ENCODE results near the gene THSD8. TPM values are rescaled to one million over a fixed set of nuclear protein-coding genes. Genes with fewer than 3 reads are reported as not detected.

The THSD8 gene
- total RNA-seq, 4 donors from 2014 or later = 0.67 TPM; not detected in 3

DNA sequence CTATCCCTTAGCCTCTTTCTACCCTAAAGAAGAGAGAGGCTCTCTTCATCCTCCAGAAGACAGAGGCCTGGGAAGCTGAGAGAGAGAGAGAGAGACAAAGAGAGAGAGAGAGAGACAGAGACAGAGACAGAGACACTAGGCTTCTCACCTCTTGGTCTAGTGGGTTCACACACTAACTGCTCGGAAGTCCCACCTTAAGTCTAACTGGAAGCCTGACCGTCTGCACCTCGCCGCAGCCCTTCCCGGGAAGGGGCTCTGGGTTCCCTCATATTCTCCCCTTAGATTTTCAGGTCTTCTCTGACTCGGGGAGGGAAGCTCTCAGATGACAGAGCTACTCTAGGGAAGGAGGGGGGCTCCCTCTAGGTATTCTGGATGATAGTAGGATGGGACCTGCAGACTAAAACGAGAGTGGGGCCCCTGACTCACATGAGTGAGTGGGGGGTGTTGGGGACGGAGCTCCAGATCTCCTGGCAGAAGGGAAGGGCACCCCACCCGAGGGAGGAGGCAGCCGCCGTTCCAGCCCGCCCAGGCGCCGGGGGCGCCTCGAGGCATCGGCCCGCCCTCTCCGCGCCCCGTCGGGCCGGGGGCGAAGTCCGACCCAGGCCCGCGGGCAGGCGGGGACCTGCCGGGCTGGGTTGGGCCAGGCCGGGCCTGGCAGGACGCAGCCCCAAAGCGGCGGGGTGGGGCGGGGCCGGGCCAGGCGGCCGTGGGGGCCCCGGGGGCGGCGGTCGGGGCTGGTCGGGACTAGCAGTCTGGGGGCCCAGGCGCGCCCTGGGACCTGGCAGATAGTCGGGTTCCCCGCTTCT is 12.6 kb upstream of the THSD8 start:
- H3K4me1 ChIP-seq = peaks cover 47 to 55% of the 10 kb centered on the region in 2 donors
- WGBS, 2 donors = 7 to 8% methylated on average over 6 to 7 of the region's 46 CpGs
- DNase-seq = no peak
- peak overlapping the region in 2 of 3 donors; percentile 20 to 90 for H3K4me3 ChIP-seq (replicated peaks in 1 of 3)
- intact Hi-C loops (cut with DNase I) = no loop called here
- H3K27ac ChIP-seq = peak overlapping the region; percentile 96 to 99 (median 96)
- H3K27me3 ChIP-seq = no peaks in the 10 kb centered on the region
- peak in 1 of 2 donors; percentile 37 for TF ChIP-seq POLR2A (IDR thresholded peaks at IDR 0.05)
- TF ChIP-seq CTCF (IDR thresholded peaks at IDR 0.05) = no peak
- H3K36me3 ChIP-seq = peaks cover 0 to 16% of the 10 kb centered on the region in 2 donors
- H3K9me3 ChIP-seq = no peaks in the 10 kb centered on the region

GRCh38 chr19:12789904-12790619 is 11.8 kb upstream of the THSD8 start:
- peak; percentile 98 to 99 for DNase-seq
- intact Hi-C loops (cut with DNase I) = no loop called here
- Histone ChIP-seq H3K4me3 (replicated peaks in 1 of 3) (peak overlapping the region in 2 of 3 donors; percentile 16 to 90), H3K9me3 (no peaks in the 10 kb centered on the region), H3K27ac (peak overlapping the region; percentile 96 to 99 (median 96)), H3K36me3 (peaks cover 0 to 16% of the 10 kb centered on the region in 2 donors), H3K27me3 (no peaks in the 10 kb centered on the region), H3K4me1 (peaks cover 47 to 54% of the 10 kb centered on the region in 2 donors)
- TF ChIP-seq CTCF (IDR thresholded peaks at IDR 0.05) (peak in 1 of 6 experiments; percentile 4), POLR2A (IDR thresholded peaks at IDR 0.05) (peak; percentile 79 to 86)
- WGBS, 2 donors = 0 to 3% methylated on average over 10 to 26 of the region's 56 CpGs

- peaks cover 42 to 50% of the 10 kb centered on the region in 2 donors for H3K4me1 ChIP-seq
- TF ChIP-seq CTCF (IDR thresholded peaks at IDR 0.05) = no peak
- no peak for TF ChIP-seq POLR2A (IDR thresholded peaks at IDR 0.05)
- no peaks in the 10 kb centered on the region for H3K9me3 ChIP-seq
- H3K27ac ChIP-seq = peak overlapping the region; percentile 96 to 99 (median 96)
- peaks cover 0 to 16% of the 10 kb centered on the region in 2 donors for H3K36me3 ChIP-seq
- intact Hi-C loops (cut with DNase I) = no loop called here
- H3K4me3 ChIP-seq (replicated peaks in 1 of 3) = peak overlapping the region in 2 of 3 donors; percentile 19 to 90
- DNase-seq = peak in 1 of 2 donors; percentile 20
- WGBS, 2 donors = 4 to 5% methylated on average over 17 to 22 of the region's 22 CpGs
- H3K27me3 ChIP-seq = no peaks in the 10 kb centered on the region
Observed at GRCh38 chr19:12790628-12791344, 11.1 kb upstream of the THSD8 start.

DNA sequence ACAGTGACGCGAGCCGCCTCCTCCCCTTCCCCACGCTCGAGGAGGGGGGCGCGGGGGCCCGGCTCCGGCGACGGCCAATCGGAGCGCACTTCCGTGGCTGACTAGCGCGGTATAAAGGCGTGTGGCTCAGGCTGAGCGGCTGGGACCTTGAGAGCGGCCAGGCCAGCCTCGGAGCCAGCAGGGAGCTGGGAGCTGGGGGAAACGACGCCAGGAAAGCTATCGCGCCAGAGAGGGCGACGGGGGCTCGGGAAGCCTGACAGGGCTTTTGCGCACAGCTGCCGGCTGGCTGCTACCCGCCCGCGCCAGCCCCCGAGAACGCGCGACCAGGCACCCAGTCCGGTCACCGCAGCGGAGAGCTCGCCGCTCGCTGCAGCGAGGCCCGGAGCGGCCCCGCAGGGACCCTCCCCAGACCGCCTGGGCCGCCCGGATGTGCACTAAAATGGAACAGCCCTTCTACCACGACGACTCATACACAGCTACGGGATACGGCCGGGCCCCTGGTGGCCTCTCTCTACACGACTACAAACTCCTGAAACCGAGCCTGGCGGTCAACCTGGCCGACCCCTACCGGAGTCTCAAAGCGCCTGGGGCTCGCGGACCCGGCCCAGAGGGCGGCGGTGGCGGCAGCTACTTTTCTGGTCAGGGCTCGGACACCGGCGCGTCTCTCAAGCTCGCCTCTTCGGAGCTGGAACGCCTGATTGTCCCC is 10.4 kb upstream of the THSD8 start, which contains the start of gene JUNB:
JUNB (plus strand) TSS at position 142 of the 706 bp plus-strand sequence; CDS start at position 428, 286 bp downstream.
- intact Hi-C loops (cut with DNase I) = no loop called here
- TF ChIP-seq POLR2A (IDR thresholded peaks at IDR 0.05) (peak; percentile 100), CTCF (IDR thresholded peaks at IDR 0.05) (no peak)

More for the DNA sequence above, 10.4 kb upstream of the THSD8 start, which contains the start of gene JUNB:
- Histone ChIP-seq H3K9me3 (no peaks in the 10 kb centered on the region), H3K4me3 (replicated peaks in 1 of 3) (peak within 1 kb of the TSS; percentile 81 to 100 (median 90)), H3K4me1 (peaks cover 41 to 50% of the 10 kb centered on the region in 2 donors), H3K27me3 (no peaks in the 10 kb centered on the region), H3K27ac (peak within 1 kb of the TSS; percentile 96 to 99 (median 96)), H3K36me3 (peaks cover 0 to 16% of the 10 kb centered on the region in 2 donors)
- 0 to 3% methylated on average over 14 to 29 of the region's 73 CpGs for WGBS, 2 donors
- DNase-seq = peak; percentile 97

Data from thyroid gland (tissue), 4 donors.